GM19463 (cell line): ENCODE results near the gene TP53BP1.

Source experiments
- ATAC-seq: cut with Tn5 transposase; IDR thresholded peaks from one replicate; pipeline ENCODE4 v1.9.1; 2021; ENCODE audit warnings: mild to moderate bottlenecking, moderate library complexity; ENCODE audit not compliant: unreplicated experiment

TP53BP1 gene

GRCh38 chr15:43370310-43370974 lies 122.5 kb downstream of the TP53BP1 start:
- ATAC-seq, result peak; percentile 39

- no peak for ATAC-seq
Measured at GRCh38 chr15:43361313-43361903, 131.5 kb downstream of the TP53BP1 start.

- no peak for ATAC-seq
Measured at GRCh38 chr15:43360821-43361220, 132.1 kb downstream of the TP53BP1 start.
